Epithelial cell of prostate (primary cell): ENCODE measurements around the gene CPB2.
A peak's percentile ranks its signal among the peaks of the same experiment; 100 is the strongest.

ENCODE experiments used
- DNase-seq: peaks from one replicate; pipeline ENCODE4 v3.0.0-alpha.2; 2011; ENCODE audit warnings: low read depth, low spot score
- H3K27ac ChIP-seq: fragments of 450-650 bp; 2 replicates; pipeline ENCODE4 v1.5.1; 2017; ENCODE audit warnings: mild to moderate bottlenecking

The CPB2 gene, protein sequence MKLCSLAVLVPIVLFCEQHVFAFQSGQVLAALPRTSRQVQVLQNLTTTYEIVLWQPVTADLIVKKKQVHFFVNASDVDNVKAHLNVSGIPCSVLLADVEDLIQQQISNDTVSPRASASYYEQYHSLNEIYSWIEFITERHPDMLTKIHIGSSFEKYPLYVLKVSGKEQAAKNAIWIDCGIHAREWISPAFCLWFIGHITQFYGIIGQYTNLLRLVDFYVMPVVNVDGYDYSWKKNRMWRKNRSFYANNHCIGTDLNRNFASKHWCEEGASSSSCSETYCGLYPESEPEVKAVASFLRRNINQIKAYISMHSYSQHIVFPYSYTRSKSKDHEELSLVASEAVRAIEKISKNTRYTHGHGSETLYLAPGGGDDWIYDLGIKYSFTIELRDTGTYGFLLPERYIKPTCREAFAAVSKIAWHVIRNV

DNA sequence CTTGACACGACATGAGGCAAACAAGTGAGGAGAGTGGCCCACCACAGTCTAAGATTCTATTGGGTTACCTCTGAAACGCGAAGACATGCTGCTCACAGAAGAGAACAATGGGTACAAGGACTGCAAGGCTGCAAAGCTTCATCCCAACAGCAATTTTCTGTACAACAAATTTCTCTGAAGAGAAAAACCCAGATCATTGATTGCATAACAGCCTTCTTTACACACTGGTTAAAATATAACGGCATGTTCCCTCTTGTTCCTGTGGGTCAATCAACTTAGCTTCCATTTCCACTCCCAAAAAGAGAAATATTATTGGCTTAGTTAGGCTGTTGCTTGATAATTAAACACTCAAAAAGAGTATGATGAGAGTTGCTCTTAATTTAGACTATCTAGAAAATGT lies at the start of gene CPB2:
TSS of gene CPB2 (minus strand) at position 166 of the 400 bp plus-strand sequence. CDS start at position 142, 24 bp downstream.
- DNase-seq, result no peak
- no peak within 1 kb of the TSS for H3K27ac ChIP-seq

DNA sequence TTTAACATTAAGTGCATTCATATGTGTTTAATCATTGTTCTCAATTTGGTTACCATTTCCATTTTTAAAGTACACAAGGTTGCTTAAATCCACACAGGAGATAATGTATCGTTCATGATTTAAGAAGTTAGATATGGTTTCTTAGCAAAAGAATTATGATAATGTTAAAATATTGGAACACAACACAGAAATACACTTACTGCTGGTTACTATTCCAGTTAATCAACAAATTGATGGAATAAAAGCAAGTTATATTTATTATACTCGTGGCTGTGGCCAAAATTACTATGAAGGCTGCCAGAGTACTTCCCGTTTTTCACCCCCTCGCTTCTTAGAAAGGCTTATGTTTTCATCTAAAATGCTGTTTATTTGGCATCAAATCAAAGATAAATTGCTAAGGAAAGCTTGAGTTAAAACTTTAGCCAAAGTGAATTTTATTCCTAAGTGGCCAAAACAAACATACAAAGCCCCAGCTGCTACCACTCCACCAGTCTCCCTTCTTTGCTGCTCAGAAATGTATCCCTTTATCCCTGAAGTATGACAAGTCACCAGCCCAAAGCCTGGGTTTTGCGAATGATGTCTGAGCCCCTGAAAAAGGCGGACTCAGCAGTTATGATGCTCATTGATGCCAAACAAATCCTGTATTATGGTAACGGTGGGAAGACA lies 49.4 kb upstream of the CPB2 start:
- H3K27ac ChIP-seq, result no peak overlapping the region
- no peak for DNase-seq

DNA sequence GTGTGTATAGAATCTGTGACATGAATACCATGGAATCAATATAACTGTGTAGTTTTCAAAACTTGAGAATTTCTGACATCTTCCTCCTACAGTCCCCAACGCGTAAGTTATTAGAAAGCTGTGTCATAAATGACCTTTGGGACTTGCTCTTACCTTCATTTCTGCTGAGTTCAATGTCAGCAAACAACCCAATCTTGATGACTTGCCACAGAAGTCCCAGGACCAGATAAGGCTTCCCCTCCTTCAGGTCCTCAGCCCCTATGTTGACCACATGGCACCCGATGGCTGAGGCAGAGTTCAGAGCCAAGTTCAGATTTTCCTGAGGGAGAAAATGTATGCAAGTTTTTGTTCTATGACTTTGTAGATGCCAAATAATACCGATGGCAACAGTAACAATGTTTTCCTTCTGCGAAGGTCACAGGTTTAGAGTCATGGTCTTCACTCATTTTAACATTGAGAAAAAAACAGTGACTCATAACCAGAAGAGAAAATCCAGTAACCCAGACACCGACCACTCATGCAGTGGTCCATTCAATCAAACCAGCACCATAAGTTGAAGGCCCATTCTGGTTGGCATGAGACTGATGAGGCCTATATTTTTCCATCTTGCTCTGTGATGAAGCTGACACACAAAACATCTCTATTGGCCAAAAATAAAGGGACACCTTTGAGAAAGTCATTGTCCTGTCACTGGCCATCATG lies 47.9 kb upstream of the CPB2 start:
- no peak overlapping the region for H3K27ac ChIP-seq
- DNase-seq, result no peak

DNA sequence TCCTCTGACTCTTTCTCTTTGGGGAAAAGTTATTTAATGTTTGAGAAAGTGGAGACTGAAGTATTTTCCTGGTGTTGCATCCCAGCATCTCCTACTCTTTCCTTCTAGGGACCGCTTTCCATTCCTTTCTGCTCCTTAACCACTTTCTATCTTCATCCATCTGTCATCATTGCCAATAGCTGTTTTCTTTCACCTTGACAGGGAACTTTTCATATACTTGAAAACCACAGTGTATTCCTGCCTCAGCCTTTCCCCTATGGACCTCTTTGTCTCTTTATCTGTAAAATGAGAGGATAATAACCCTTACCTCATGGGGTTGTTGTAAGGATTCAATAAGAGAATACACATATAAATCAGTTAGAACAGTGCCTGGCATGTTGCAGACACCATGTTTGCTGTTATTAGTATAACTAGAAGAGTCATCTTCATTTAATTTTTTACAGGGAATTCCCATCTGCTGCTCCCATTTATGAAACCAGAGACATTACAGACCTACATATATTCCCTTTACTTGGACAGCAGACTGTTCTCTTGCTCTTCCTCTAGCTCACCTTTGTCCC lies 45.4 kb upstream of the CPB2 start:
- no peak overlapping the region for H3K27ac ChIP-seq

DNA sequence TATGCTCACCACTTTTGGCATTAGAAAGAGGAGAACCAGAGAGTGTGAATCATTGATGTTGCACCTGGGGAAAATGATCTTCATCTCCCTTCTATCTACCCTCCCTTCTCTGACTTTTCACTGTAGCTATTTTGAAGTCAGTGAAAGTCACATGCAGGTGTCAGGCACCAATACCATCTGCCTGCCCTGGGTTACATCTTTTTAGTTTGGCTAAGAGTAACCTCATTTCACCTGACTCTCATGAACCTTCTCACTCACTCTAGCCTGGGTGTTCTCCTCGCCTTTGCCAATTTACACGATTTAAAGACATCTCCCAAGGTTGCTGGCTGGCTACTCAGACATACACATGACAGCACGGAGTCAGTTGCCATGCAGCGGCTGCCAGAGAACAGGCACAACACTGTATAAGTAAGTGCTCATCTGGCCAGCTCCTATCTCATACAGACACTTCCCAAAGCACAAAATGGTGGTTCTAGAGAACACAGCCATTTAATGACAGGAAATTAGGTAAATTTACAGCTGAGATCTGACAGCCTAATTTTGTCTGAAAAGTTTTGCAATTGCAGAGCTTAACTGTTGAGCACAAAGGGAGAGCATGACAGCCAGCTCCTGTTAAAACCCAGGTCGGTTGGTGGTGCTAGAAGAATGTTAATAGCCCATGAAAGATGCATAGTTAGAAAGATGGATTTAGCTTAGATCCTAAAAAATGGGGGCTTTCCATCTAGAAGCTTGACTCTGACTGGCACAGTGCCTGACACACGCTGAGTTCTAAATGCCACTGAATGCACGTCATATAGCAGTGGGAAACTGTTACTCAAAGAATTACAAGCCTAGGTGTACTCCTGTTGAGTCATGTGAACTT lies 44.7 kb upstream of the CPB2 start:
- no peak for DNase-seq
- H3K27ac ChIP-seq, result no peak overlapping the region

More for the DNA sequence above, 45.4 kb upstream of the CPB2 start:
- no peak for DNase-seq

DNA sequence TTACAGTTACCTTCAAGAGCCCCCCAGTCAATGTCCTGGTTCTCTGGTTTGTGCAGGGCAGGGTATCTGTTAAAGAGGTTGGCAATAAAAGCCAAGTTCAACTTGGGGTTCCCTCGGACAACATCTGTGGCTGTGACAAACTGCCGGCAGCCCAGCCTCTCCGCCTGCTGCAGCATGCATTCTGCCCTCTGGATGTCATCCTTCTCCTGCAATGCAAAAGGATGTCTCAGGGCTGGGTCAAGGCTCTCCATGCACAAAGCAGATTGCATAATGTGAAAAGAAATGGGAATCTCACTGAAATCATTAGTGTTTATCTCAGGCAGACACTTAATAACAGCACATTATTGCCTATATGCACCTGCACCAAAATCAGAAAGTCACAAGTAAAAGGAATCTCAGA lies 42.1 kb upstream of the CPB2 start:
- H3K27ac ChIP-seq, result no peak overlapping the region
- no peak for DNase-seq

DNA sequence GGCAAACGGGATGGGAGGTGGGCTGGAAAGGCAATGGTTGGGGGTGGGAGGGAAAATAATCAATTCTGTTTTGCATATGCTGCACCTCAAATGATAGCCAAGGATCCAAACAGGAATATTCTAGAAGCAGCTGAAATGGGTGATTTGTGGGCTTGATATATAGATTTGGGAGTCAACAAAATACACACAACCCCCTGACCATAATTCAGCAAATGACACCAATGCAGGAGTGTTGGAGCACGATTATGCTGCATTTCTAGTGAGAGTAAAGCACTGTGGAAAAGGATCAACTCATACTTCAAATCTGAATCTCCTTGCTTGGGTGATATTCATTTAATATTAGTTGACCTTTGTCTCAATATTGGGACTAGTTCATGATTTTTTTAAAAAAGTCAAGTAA lies 41.1 kb upstream of the CPB2 start:
- DNase-seq, result no peak
- no peak overlapping the region for H3K27ac ChIP-seq

DNA sequence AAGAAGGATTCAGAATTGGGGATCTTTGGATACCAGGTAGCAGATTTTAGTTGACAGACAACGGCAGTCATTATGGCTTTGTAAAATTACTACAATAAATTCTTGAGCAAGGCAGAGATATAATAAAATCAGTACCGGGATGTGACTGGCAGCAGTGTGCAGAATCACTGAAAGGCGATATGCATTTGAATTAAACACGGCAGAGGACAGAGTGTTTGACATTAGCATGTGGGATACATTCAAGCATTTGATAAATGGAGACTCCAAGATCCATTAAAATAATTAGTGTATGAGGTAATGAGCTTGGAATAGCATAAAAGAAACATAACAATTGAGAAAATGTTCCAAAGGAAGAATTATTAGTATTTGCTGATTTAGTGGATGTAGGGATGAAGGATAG lies 40.3 kb upstream of the CPB2 start:
- no peak overlapping the region for H3K27ac ChIP-seq
- no peak for DNase-seq

DNA sequence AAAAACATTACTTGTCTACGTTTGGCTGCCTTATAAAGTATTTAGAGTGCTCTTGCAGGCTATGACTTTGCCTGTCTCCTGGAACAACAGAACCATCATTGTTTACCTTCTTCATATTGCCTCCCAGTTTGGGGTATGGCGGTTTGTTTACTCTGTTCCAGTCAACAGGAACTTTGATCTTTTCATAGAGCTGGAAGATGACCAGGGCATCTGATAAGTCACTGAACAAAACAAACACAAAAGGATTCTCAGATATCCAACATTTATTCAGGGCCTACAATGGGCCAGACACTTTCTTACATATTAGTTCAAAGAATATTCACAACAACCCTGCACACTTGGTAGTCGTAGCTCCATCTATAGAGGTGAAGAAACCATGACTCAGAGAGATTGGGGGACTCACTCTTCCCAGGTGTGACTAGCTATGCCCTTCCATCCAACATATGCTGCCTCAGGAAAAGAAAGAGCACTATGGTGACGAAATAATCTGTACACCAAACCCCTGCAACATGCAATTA lies 38.4 kb upstream of the CPB2 start:
- DNase-seq, result no peak
- H3K27ac ChIP-seq, result no peak overlapping the region

DNA sequence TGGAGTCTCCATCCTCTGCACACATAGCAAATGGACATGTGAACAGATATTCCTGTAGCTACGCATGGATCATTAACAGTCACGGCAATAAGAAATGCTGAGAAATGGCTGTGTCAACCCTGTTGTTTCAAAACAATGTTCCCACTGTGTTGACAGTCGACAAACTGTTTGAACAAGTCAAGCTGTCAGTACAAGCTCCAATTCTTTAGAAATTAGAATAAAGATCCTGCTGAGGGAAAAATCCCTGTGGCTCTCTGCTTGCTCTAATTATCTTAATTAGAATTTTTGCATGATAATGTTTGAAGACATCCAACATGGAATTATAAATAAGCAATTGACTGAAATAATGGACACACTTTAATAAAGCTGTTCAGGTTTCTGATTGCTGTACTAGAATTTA lies 37.9 kb upstream of the CPB2 start:
- no peak overlapping the region for H3K27ac ChIP-seq
- DNase-seq, result no peak

DNA sequence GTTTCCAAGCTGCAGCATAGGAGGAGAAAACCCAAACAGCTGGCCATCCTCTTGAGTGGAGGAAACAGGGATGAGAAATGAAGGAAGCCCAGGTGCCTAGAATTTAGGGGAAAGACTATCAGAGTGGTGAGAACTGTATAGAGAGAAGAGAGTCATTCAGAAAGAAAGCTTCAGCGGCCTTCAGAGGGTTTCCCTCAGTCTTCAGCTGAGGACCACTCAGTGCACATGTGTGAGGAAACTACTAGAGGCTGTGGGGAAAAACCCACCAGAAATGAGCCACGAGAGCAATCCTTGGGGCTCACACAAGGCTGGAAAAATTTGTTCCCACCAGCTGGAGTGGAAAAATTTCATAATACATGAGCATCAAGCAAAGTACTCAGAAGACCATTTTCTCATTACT lies 35.2 kb upstream of the CPB2 start:
- H3K27ac ChIP-seq, result no peak overlapping the region
- DNase-seq, result no peak

DNA sequence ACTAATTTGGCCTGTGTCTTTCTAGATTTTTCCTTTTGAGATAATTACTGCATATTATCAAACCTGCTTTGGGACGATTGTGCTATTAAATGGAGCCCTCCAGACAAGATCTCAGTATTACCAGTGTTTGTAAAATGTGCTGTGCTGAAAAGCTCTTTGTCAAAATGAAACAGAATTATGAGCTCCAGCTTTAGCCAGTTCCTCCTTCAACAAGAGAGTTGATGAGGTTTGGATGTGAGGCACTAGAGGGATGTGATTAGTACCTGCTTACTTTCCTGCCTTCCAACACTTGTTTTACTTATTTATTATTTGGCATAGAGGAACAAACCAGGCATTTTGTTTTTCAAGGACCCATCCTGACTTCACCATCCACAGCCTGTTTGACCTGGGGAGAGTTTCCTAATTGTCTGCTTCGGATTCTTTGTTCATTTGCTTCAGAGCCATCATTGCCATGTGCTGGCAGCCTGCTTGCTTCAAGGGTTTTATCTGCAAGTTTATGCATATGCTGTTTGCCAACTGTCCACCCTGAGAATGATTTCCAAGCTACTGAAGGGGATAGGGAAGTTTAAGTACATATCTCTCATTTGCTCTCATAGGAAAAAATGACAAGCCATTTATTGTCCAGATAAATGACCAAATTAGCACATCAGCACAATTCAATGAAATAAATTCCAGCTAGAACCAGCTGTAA lies 32.9 kb upstream of the CPB2 start:
- DNase-seq, result no peak
- H3K27ac ChIP-seq, result no peak overlapping the region

DNA sequence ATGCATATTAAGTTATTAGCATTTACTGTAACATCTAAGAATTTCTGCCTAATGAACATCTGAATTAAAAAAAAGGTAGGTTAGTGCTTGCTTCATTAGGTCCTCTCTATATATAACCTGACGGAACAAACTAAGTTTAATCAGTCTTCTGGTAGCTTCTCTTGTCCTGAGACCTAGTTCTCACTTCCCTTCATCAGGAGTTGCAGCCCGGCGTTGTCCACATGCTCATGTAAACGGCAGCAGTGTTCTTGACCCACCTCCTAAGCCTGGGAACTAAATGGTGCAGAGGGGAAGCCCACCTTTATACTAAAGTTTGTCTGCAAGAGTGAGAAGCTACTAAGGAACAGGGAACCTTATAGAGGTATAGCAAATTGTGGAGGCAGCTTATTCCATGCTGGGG lies 31.9 kb upstream of the CPB2 start:
- no peak for DNase-seq

DNA sequence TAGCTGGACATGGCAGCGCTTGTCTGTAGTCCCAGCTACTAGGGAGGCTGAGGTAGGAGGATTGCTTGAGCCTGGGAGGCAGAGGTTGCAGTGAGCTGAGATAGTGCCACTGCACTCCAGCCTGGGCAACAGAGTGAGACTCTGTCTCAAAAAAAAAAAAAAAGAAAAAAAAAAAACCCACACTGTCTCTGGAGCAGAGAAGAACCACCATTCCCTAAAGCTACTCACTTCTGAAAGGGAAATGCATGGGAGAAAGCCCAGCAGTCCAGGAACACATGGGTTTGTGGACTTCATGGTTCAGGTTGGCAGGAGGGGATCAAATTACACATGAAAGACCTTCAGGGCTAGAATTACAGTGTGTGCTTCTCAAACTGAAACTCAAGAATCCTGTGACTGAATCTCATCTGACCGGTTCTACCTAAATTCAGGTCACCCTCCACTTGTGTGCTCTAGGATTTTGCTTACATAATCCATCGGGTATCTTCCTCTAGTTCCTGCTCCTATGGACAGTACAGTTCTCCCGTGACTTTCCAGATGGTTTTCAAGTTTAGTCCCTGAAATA lies 30.2 kb upstream of the CPB2 start:
- no peak overlapping the region for H3K27ac ChIP-seq
- DNase-seq, result peak; percentile 86

More for the DNA sequence above, 31.9 kb upstream of the CPB2 start:
- no peak overlapping the region for H3K27ac ChIP-seq

DNA sequence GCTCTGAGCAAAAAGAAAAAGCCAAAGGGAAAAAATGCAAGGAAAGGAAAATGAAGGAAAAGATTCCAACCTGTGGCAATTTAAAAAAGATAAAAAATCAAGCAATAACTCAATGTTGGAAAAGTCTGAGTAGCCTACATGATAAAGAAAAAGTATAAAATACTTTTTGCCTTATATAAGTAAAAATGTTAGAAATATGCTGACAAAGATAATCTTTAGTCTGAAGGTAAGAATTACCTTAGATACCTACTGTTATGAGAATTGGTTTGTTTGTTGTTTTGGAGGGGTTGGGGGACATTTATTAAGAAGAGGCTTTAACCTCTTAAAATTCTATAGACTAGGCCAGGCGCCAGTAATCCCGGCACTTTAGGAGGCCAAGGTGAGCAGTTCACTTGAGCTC lies 29.7 kb upstream of the CPB2 start:
- no peak for DNase-seq
- H3K27ac ChIP-seq, result no peak overlapping the region

DNA sequence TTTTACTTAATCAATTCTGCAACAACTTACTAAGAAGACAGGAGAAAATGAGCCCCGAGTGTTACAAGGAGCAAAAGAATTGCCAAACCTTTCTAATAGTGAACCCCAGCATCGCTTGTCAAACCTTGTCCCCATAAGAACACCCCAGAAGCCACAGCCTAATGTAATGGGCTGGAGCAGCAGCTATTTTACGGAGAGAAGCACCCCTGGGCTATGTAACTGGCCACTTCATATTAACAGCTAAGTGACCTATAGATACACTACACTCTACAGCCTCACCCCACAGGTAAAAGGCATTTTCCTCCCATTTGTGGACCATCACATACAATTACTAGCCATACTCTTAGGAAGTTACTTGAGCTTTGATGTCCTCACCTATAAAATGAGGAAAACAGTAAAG lies 27.3 kb upstream of the CPB2 start:
- no peak for DNase-seq
- H3K27ac ChIP-seq, result no peak overlapping the region

DNA sequence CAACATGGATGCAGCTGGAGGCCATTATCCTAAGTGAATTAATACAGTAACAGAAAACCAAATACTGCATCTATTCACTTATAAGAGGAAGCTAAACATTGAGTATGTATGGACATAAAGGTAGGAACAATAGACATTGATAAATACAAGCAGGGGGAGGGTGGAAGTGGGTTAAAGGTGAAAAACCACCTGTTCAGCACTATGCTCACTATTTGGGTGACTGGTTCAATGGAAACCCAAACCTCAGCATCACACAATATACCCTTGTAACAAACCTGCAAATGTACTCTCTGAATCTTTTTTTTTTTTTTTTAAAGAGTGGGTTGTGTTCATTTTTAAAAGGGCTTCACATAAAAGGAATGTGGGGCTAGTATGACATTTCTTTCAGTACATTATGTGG lies 26.9 kb upstream of the CPB2 start:
- DNase-seq, result no peak
- no peak overlapping the region for H3K27ac ChIP-seq

DNA sequence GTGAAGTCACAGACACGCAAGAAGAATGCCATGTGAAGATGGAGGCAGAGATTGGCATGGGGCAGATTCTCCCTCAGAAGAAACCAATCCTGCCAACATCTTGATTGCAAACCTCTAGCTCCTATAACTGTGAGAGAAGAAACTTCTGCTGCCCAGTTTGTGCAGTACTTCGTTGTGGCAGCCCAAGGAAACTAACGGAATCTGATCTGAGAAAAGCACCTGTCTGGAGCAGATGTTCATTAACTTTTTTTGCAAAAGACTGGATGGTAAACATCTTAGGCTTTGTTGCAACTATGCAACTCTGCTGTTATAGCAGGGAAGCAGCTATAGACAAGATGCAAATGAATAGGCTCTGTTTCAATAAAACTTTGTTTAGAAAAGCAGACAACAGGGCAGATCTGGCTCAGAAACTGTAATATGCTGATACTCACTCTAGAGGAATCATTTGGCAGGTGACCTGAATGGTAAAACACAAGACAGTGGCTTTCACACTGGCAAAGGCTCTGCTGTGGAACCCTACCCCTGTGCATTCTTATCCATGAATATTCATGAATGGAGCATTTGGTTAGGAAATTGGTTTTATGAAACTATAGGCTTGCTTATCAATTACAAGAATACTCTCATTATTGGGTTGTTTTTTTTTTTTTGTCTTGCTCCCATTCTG lies 25.3 kb upstream of the CPB2 start:
- no peak for DNase-seq
- H3K27ac ChIP-seq, result no peak overlapping the region
